GM19240 (cell line): ENCODE results near the gene HMOX1.
"Not testable (repeated sequence)": the region's sequence is repeated elsewhere in the genome, so short reads cannot be mapped to it uniquely, and the experiment has no call there.

Experiments used
- DNase-seq: peaks from one replicate; pipeline ENCODE4 v3.0.0; 2011; ENCODE audit warnings: low spot score; ENCODE audit not compliant: insufficient read length

The HMOX1 gene

DNA sequence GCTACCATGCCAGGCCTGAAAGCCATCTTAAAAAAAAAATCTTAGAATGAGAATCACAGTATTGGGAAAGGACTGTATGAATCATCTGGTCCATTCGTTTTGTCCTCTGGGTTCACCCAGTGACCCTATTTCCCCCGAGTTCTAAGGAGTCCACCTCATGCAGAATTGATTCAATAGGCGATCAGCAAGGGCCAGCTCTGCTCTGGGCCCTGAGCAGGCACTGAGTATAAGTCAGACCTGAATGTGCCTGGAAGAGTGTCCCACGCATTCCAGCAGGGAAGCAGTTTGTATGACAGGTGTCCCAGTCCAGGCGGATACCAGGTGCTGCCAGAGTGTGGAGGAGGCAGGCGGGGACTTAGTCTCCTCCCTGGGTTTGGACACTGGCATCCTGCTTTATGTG is 883 bp upstream of the HMOX1 start:
- no peak for DNase-seq

DNA sequence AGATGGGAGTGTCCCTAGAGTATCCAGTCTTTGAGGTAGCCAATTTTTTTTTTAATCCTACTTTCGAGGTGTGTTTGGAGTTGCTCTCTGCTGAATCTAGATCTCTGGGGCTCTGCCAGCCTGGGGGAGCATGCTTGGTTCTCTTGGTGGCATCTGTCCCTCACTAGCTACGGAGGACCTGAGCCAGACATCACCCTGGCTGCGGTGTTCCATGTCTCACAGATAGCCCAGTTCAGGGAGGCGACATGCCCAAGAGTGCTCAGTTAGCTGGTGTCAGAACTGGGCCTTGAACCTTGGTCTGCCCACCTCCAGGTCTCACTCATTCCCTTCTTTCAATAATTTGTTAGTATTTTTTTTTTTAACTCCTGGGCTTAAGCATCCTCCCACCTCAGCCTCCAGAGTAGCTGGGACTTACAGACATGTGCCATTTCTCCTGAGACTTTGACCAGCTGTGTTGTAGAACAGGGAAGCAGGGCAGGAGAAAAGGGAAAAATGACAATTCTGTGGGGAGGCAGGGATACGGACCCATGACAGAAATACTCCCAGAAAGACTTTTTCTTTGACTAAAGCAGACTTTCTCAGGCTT is 621 bp downstream of the HMOX1 start:
- no peak for DNase-seq

DNA sequence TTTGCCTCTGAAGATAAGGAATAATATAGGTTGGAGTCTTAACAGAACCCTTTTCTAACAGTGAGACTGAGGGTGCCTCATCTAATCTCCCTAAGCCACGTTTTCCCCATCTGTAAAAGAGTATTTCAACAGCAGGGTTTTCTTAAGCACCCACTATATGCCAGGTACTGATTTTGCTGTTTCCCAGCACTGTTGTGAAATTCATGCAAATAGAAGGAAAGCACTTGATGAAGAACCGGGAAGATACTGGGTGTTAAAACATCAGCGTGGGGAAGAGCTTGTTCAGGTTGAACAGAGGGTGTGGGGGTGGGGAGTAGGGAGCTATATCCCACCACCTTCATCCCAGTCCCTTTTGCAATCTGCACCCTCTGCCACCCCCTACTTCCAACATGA is 2.8 kb downstream of the HMOX1 start:
- DNase-seq, result no peak

DNA sequence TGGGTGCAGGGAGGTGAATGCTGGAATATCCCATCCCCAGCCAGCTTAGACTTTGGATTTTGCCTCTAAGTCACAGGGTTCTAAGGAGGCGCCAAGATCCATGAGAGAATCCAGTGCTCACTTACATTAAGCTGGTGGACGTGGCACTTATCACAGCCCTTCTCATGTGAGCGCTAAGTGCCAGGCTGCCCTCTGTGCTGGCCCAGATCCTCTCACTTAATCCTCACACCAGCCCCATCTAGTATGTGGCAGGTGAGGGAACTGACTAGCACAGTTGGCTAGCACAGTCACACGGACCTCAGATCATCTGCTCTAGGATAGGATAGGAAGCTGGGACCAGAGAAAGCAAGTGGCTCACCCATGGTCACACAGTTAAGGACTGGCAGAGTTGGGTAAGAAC is 3.6 kb downstream of the HMOX1 start:
- no peak for DNase-seq

DNA sequence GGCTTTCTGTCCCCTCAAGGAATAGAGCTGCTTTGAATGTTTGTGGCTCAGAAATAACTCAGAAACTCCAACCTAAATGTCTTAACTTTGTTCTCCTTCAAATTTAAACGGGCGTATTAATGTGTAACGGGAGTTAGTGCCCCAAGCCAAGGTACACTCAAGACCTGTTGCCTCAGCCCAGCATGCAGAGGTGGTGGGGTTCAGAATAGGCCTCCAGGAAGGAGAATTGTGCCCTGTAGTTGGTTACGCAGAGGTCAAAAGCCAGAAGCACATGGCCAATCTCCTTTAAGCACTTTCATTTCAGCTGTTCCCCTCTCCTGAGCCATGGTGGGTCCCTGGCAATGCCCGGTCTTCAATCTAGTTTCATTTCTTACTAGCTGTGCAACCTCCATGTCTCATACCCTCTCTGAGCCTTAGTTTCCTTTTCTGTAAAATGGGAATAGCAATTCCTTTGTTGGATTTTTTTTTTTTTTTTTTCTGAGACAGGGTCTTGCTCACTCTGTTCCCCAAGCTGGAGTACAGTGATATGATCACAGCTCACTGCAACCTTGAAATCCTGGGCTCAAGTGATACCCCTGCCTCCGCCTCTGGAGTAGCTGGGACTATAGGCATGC is 4.2 kb downstream of the HMOX1 start:
- no peak for DNase-seq

DNA sequence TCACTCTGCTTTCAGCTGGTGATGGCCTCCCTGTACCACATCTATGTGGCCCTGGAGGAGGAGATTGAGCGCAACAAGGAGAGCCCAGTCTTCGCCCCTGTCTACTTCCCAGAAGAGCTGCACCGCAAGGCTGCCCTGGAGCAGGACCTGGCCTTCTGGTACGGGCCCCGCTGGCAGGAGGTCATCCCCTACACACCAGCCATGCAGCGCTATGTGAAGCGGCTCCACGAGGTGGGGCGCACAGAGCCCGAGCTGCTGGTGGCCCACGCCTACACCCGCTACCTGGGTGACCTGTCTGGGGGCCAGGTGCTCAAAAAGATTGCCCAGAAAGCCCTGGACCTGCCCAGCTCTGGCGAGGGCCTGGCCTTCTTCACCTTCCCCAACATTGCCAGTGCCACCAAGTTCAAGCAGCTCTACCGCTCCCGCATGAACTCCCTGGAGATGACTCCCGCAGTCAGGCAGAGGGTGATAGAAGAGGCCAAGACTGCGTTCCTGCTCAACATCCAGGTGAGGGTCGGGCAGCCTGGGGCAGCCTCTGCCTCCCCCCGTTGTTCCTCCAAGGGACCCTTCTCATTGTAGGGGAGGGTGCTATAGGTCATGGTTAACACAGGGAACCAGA is 5.9 kb downstream of the HMOX1 start:
- no peak for DNase-seq

DNA sequence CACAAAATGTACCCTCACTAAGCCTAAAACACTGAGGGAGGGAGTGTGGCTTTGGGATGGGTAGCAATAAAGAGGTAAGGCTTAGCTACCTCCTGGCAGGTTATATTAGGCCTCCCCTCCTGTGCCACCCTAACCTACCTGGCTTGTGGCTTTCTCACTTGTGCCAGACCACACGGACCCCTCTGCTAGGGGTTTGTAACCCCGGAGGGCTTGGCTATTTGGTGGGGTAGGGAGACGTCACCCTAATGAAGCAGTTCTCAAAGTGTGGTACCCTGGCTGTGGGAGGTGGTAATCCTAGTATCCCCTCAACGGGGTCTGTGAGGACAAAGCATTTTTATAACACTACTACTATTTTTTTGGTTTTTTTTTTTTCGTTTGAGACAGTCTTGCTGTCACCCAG is 10.0 kb downstream of the HMOX1 start:
- DNase-seq, result no peak

DNA sequence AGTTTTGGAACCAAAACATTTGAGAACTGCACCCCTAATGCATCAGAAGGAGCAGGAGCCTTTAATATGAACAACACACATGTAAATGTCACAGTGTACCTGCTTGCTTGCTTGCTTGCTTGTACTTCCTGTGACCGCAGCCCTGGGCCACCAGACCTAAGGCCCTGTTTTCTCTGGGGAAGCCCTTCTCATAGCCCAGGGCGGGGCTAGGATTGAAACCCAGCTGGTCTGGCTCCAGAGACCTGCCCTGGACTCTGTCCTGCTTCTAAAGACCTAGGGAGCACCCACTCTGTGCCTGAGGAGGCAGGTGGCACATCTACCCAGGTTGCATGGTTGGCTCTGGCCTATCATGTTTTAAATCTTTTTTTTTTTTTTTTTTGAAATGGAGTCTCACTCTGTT is 11.5 kb downstream of the HMOX1 start:
- no peak for DNase-seq

DNA sequence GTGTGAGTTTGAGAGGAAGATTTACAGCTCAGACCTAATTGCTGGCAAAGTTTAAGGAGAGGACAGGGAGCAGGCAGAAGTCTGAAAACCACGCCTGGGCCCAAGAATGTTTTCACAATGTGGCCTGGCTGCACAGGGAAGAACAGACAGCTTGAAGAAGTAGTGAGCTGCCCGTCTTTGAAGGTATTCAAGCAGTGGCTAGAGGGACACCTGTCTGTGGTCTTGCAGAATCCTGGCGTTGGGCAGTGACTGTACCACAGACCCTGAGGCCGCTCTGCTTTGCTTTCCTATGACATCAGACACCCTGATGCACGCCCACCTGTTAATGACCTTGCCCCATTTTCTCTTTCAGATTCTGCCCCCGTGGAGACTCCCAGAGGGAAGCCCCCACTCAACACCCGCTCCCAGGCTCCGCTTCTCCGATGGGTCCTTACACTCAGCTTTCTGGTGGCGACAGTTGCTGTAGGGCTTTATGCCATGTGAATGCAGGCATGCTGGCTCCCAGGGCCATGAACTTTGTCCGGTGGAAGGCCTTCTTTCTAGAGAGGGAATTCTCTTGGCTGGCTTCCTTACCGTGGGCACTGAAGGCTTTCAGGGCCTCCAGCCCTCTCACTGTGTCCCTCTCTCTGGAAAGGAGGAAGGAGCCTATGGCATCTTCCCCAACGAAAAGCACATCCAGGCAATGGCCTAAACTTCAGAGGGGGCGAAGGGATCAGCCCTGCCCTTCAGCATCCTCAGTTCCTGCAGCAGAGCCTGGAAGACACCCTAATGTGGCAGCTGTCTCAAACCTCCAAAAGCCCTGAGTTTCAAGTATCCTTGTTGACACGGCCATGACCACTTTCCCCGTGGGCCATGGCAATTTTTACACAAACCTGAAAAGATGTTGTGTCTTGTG is 12.5 kb downstream of the HMOX1 start:
- DNase-seq, result no peak

DNA sequence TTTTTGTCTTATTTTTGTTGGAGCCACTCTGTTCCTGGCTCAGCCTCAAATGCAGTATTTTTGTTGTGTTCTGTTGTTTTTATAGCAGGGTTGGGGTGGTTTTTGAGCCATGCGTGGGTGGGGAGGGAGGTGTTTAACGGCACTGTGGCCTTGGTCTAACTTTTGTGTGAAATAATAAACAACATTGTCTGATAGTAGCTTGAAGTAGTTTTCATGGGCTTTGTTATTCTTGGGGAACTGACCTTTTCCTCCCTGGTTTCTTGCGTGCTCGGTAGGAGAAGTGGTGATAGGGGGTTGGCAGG is 13.1 kb downstream of the HMOX1 start:
- DNase-seq, result no peak

DNA sequence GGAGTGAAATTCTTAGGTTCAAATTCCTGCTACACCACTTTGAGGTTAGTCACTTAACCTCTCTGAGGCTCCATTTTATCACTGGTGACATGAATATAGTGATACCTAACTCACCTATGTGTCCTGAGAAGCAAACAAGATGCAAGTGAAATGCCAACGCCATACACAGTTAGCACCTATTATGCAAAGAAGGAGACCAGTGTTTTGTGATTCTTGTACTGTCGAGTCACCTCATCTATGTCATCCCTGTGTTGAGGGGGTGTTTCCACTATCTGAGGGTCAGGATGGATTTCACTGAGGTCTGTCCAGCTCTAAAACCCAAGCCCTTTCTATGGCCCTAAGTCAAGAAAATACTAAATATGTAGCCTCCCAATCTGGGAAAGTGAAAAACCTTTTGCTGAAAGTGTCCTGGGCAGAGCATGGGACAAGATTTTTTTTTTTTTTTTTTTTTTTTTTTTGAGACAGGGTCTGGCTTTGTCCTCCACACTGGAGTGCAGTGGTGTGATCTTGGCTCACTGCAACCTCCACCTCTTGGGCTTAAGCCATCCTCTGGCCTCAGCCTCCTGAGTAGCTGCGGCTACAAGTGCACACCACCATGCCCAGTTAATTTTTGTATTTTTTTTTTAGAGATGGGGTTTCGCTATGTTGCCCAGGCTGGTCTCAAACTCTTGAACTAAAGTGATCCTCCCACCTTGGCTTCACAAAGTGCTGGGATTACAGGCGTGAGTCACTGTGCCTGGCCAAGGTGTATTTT is 14.1 kb downstream of the HMOX1 start:
- DNase-seq, result no peak

DNA sequence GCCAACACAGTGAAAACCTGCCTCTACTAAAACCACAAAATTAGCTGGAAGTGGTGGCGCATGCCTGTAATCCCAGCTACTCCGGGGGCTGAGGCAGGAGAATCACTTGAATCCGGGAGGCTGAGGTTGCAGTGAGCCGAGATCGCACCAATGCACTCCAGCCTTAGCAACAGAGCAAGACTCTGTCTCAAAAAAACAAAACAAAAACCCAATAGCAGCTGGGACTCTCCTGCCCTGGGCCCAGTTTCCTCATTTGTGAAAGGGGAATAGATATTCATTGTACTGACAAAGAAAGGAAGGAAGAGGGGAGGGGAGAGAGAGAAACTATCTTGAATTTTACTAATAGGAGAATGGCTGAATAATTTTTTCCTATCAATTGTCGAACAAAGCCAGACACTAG is 15.7 kb downstream of the HMOX1 start:
- not testable (repeated sequence) for DNase-seq

DNA sequence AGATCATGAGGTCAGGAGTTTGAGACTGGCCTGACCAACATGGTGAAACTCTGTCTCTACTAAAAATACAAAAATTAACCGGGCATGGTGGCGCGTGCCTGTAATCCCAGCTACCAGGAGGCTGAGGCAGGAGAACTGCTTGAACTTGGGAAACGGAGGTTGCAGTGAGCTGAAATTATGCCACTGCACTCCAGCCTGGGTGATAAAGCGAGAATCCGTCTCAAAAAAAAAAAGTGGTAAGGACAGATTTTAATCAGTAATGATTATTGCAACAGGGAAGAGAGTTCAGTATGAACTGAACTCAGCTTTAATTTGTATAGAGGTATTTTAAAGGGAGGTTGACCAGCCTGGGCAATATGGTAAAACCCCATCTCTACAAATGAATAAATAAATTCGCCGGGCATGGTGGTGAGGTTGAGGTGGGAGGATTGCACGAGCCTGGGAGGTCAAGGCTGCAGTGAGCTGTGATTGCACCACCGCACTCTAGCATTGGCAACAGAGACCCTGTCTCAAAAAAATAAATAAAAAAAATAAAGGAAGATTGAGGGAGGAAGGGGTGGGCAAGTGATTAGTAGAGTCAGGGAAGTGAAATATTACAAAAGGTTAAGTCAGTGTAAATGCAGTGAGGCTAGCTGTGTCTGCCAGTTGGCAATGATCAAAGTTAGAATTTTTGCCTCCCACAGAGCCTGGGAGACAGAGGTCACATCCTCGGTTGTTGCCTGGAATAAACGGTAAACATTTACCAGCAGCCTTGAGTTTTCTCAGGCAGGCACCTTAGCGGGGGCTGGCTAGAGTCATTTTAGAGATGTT is 16.4 kb downstream of the HMOX1 start:
- DNase-seq, result no peak

DNA sequence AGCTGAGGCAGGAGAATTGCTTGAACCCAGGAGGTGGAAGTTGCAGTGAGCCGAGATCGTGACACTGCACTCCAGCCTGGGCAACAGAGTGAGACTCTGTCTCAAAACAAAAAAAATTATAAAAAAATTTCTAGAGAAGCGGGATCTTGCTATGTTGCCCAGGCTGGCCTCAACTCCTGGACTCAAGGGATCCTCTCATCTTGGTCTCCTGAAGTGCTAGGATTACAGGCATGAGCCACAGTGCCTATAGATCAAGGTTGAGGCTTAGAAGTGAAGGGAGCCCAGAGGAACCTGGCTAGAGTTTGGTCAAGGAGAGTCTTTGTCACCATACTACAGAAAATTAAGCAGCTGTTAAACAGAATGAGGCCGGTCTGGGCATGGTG is 17.7 kb downstream of the HMOX1 start:
- DNase-seq, result no peak

DNA sequence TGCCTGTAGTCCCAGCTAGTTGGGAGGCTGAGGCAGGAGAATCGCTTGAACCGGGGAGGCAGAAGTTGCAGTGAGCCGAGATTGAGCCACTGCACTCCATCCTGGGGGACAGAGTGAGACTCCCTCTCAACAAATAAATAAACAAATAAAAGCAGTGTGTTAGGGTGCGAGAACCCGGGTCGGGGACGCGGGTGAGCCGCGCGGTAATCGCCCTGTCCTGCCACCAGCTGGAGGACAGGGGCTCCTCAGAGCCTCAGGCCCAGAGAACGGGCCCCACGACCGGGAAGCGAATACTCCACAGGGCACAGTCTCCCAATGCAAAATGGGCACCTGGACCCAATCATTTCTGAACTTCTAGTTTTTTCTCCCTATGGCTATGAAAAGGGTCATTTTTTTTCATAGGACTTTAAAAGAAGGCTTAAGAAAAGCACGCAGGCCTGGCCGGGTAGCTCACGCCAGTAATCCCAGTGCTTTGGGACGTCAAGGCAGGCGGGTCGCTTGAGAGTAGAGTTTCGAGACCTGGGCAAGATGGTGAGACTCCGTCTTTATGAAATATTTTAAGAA is 18.3 kb downstream of the HMOX1 start:
- no peak for DNase-seq

DNA sequence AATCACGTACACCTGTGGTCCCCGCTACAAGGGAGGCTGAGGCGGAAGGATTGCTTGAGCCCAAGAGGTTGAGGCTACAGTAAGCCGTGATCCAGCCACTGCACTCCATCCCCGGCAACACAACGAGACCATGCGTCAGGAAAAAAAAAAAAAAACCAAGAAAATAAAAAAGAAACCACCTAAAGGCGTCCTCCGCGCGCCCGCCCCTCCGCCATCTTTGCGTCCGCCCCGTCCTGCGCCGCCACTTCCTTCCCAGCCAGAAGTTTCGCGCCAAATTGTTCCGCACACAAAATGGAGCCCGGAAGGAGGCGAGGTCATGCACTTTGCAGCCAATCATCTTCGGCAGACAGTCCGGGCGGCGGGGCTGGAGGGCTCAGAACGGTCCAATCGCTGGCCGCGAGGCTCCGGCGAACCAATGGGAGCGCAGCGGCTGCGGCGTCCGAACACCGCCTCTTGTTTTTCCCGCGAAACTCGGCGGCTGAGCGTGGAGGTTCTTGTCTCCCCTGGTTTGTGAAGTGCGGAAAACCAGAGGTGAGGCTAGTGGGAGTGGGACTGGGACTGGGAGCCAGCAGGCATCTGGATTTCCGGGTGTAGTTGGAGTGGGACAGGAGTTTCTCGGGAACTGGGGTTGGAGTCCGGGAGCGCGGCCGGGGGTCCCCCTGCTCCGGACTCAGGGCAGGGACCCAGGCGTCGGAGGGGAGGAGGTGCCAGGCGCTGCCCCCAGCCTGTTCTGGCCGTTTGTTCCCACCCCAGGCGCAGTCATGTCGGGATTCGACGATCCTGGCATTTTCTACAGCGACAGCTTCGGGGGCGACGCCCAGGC is 19.0 kb downstream of the HMOX1 start, which contains the start of gene MCM5:
TSS of gene MCM5 (plus strand) at position 463 of the 823 bp plus-strand sequence. CDS start at position 762, 299 bp downstream.
- DNase-seq, result peak; percentile 96

DNA sequence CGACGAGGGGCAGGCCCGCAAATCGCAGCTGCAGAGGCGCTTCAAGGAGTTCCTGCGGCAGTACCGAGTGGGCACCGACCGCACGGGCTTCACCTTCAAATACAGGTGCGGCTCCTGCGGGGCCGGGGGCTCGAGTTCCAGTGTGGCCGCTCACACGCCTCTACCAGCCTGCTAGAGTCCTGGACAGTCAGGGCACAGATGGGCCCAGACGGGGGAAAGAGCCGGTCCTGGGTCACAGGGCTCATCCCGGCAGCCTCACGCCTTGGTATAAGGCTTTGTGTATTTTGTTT is 19.6 kb downstream of the HMOX1 start:
- no peak for DNase-seq

DNA sequence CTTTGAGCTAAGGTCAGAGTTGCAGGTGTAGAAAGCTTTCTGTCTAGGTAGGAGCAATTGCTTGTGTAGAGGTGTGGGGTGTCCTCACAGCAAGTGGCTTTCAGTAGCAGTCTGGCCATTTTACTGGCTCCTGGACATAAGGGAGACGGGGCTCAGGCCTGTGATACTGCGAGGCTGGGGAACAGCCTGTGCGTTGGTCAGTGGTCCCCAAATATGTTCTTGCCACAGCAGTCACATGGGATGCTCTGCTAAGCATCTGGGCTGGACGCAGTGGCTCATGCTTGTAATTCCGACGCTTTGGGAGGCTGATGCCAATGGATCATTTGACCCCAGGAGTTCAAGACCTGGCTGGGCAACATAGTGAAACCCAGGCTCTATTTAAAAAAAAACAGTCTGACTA is 21.0 kb downstream of the HMOX1 start:
- no peak for DNase-seq

DNA sequence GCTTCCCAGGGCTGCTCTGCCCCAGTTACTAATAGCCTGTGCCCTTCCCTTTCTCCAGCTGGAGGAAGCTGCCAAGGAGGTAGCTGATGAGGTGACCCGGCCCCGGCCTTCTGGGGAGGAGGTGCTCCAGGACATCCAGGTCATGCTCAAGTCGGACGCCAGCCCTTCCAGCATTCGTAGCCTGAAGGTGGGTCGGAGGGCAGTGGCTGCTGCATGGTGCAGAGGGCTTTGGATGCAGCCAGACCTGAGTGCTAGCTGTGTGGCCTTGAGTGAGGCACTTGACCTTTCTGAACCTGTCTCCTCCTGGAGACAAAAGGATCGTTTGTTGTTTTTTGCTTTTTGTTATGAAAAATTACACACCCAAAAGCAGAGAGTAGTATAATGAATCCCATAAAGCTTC is 22.5 kb downstream of the HMOX1 start:
- no peak for DNase-seq

DNA sequence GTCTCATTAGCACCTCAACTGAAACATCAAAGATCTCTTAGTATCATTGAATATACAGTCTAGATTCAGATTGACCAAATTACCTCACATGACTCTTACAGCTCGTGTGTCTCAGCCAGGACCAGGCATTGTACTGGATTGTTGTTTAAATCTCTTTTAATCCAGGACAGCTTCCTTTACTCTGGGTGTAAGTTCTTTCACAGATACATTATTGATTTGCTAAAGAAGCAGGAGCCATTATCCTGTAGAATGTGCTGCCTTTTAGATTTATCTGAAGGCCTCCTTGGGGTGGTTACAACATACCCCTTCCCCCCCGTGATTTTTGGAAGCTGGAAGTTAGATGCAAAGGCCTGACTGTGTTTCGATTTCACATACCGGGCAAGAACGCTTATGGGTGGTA is 23.3 kb downstream of the HMOX1 start:
- no peak for DNase-seq
